Measurements from ENCODE around the gene CBX5. TPM values are rescaled to one million over a fixed set of nuclear protein-coding genes. Genes with fewer than 3 reads are reported as not detected.

CBX5 gene
- total RNA-seq, 4 donors from 2014 or later: 32.5 to 62.4 (median 49.3) TPM

GRCh38 chr12:54280468-54281260, 742 bp upstream of the CBX5 start, which contains the start of gene HNRNPA1:
Gene HNRNPA1 (plus strand): TSS chr12:54280726. CDS start chr12:54280808, 82 bp downstream.
- Histone ChIP-seq H3K27ac (peak within 1 kb of the TSS; percentile 86 to 96 (median 93)), H3K4me1 (peaks cover 29 to 79% (median 42%) of the 10 kb centered on the region in 3 donors), H3K9me3 (no peaks in the 10 kb centered on the region), H3K27me3 (no peaks in the 10 kb centered on the region), H3K36me3 (peaks cover 18 to 43% of the 10 kb centered on the region in 2 donors), H3K4me3 (peak within 1 kb of the TSS; percentile 63 to 98)
- WGBS, 2 donors (ENCODE audit: low coverage in 1 of 2): 0 to 1% methylated on average over 31 to 38 of the region's 48 CpGs
- peak; percentile 91 for ATAC-seq
- peak; percentile 99 for TF ChIP-seq POLR2AphosphoS5 (IDR thresholded peaks at IDR 0.05)
- TF ChIP-seq EP300 (IDR thresholded peaks at IDR 0.05): no peak
- peak; percentile 95 to 97 for TF ChIP-seq POLR2A (IDR thresholded peaks at IDR 0.05)
- TF ChIP-seq CTCF (IDR thresholded peaks at IDR 0.05): no peak

- Histone ChIP-seq H3K27ac (peak overlapping the region; percentile 86 to 96 (median 93)), H3K36me3 (peaks cover 18 to 29% of the 10 kb centered on the region in 2 donors), H3K4me1 (peaks cover 26 to 75% (median 39%) of the 10 kb centered on the region in 3 donors), H3K4me3 (peak overlapping the region; percentile 47 to 63), H3K9me3 (no peaks in the 10 kb centered on the region), H3K27me3 (no peaks in the 10 kb centered on the region)
- ATAC-seq: no peak
- WGBS, 2 donors (ENCODE audit: low coverage in 1 of 2): 0 to 1% methylated on average over 10 to 17 of the region's 19 CpGs
- TF ChIP-seq CTCF (IDR thresholded peaks at IDR 0.05) (no peak), POLR2AphosphoS5 (IDR thresholded peaks at IDR 0.05) (no peak), EP300 (IDR thresholded peaks at IDR 0.05) (no peak), POLR2A (IDR thresholded peaks at IDR 0.05) (peak in 1 of 2 donors; percentile 56)
Observed at GRCh38 chr12:54279227-54279631, 693 bp downstream of the CBX5 start.

GRCh38 chr12:54277823-54278276, 2.1 kb downstream of the CBX5 start:
- no peaks in the 10 kb centered on the region for H3K27me3 ChIP-seq
- H3K4me1 ChIP-seq: peaks cover 15 to 74% (median 25%) of the 10 kb centered on the region in 3 donors
- WGBS, 2 donors (ENCODE audit: low coverage in 1 of 2): 19 to 20% methylated on average over 5 of the region's 5 CpGs
- peak overlapping the region in 3 of 4 donors; percentile 86 to 94 (median 92) for H3K27ac ChIP-seq
- H3K36me3 ChIP-seq: peaks cover 6 to 28% of the 10 kb centered on the region in 2 donors
- H3K9me3 ChIP-seq: no peaks in the 10 kb centered on the region
- no peak for TF ChIP-seq CTCF (IDR thresholded peaks at IDR 0.05)
- TF ChIP-seq POLR2A (IDR thresholded peaks at IDR 0.05): no peak
- TF ChIP-seq EP300 (IDR thresholded peaks at IDR 0.05): no peak
- TF ChIP-seq POLR2AphosphoS5 (IDR thresholded peaks at IDR 0.05): no peak
- peak overlapping the region in 1 of 2 donors; percentile 63 for H3K4me3 ChIP-seq
- no peak for ATAC-seq

- H3K27ac ChIP-seq: peak overlapping the region in 1 of 4 donors; percentile 86
- no peaks in the 10 kb centered on the region for H3K9me3 ChIP-seq
- peaks cover 7 to 59% (median 12%) of the 10 kb centered on the region in 3 donors for H3K4me1 ChIP-seq
- H3K36me3 ChIP-seq: peaks cover 0 to 16% of the 10 kb centered on the region in 2 donors
- H3K27me3 ChIP-seq: no peaks in the 10 kb centered on the region
- WGBS, 2 donors (ENCODE audit: low coverage in 1 of 2): 87 to 97% methylated on average over 3 of the region's 3 CpGs
- no peak for TF ChIP-seq EP300 (IDR thresholded peaks at IDR 0.05)
- TF ChIP-seq CTCF (IDR thresholded peaks at IDR 0.05): no peak
- no peak for TF ChIP-seq POLR2A (IDR thresholded peaks at IDR 0.05)
- no peak for TF ChIP-seq POLR2AphosphoS5 (IDR thresholded peaks at IDR 0.05)
- H3K4me3 ChIP-seq: no peak overlapping the region
- no peak for ATAC-seq
Observed at GRCh38 chr12:54276368-54276767, 3.6 kb downstream of the CBX5 start.

Measured in gastroesophageal sphincter (tissue), 4 donors.